Fibroblast of the aortic adventitia (primary cell): ENCODE measurements around the gene KCNA3. TPM values are rescaled to one million over a fixed set of nuclear protein-coding genes. Genes with fewer than 3 reads are reported as not detected.
"Not testable (repeated sequence)": the region's sequence is repeated elsewhere in the genome, so short reads cannot be mapped to it uniquely, and the experiment has no call there.

Experiments used
- DNase-seq: peaks from one replicate; pipeline ENCODE4 v3.0.0-alpha.2; 2010; ENCODE audit warnings: low read depth
- H3K4me3 ChIP-seq: 2 replicates; pipeline ENCODE4 v1.5.1; 2011; ENCODE audit warnings: low read depth, mild to moderate bottlenecking, control low read depth, low read length, moderate library complexity
- CTCF ChIP-seq: IDR thresholded peaks from 2 replicates; pipeline ENCODE4 v1.5.1; 2011; ENCODE audit warnings: mild to moderate bottlenecking, low read length, control low read depth, inconsistent platforms; ENCODE audit not compliant: insufficient read depth
- total RNA-seq: library from RNA; depleted of rRNA; stranded (reverse); fragments of >200 nt; gene quantifications from 2 replicates; pipeline ENCODE4 v1.2.3, GENCODE V29; 2012; ENCODE audit warnings: low replicate concordance

KCNA3 gene
- total RNA-seq, 1 donor = under 0.01 TPM

- no peak for TF ChIP-seq CTCF
- H3K4me3 ChIP-seq = no peak overlapping the region
- no peak for DNase-seq
These were observed 1.5 kb downstream of the KCNA3 start for GRCh38 chr1:110673197-110673701.

- DNase-seq = no peak
- no peak for TF ChIP-seq CTCF
- H3K4me3 ChIP-seq = no peak overlapping the region
These were observed 2.0 kb downstream of the KCNA3 start for GRCh38 chr1:110672753-110673108.

GRCh38 chr1:110672001-110672752 is 2.6 kb downstream of the KCNA3 start:
- DNase-seq = no peak
- no peak for TF ChIP-seq CTCF
- H3K4me3 ChIP-seq = no peak overlapping the region

GRCh38 chr1:110671361-110671760 is 3.4 kb downstream of the KCNA3 start:
- TF ChIP-seq CTCF = no peak
- no peak for DNase-seq
- H3K4me3 ChIP-seq = no peak overlapping the region

DNA sequence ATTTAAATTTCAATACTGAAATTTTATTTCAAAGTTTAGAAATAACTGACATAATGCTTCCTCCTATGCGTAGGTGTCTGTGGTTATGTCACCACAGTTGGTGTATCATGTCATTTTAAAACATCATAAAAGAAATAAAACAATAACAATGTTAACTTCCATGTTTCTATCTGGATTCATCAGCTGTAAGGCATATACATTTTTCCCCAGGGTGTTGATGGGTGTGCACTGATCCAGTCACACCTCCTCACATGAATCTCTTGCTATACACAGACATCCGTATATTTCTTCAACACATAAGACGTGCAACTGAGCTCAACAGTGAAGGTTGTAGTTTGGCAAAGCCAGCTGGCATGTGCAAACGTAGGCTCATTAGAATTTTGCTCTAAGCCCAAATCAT is 6.2 kb downstream of the KCNA3 start:
- no peak for TF ChIP-seq CTCF
- no peak overlapping the region for H3K4me3 ChIP-seq
- DNase-seq = no peak

DNA sequence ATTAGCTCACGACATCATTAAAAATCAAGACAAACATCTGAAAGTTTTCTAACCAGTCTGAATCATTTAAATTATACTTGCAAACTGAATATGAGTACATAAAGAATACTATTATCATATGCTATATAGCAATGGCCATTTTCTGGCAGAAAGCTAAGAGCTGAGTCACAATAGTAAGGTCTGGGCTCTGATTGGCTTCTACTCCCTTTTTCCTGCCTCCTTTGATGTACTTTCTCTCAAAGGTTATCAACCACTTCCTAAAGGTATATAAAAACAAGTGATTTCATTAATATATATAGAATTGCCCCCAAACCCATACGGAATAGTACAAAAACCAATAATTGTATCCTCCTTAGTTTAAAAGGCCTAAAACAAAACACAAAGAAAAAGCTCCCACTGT is 7.0 kb downstream of the KCNA3 start:
- no peak for DNase-seq
- TF ChIP-seq CTCF = no peak
- H3K4me3 ChIP-seq = no peak overlapping the region

DNA sequence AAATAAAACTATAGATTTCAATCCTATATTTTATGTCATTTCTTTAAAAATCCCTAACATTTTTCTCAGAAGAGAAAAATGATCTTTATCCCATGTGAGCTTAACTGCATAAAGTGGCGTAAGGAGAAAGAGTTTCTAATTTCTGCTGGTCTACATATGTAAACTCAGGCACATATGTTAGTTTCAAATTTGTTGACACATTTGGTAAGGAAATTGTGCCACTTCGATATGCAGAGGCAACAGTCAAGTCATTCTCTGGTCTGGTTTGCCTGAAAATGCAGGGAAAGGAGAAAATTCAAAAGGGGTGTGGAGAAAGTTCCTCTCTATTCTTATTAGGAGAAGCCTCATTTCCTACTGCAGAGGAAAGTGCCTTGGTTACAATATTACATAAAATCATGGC is 11.5 kb downstream of the KCNA3 start:
- H3K4me3 ChIP-seq = no peak overlapping the region

DNA sequence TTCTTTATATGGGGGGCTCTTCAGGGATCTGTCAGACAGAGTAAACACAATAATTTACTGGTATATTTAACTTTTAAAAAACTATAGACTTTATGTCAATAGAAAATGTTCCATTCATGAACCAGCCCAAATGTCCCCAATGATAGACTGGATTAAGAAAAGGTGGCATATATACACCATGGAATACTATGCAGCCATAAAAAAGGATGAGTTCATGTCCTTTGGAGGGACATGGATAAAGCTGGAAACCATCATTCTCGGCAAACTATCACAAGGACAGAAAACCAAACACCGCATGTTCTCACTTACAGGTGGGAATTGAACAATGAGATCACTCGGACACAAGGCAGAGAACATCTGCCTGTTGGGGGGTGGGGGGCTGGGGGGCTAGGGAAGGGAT is 15.2 kb downstream of the KCNA3 start:
- H3K4me3 ChIP-seq, DNase-seq: not testable (repeated sequence)

More for the DNA sequence above, 11.5 kb downstream of the KCNA3 start:
- no peak for TF ChIP-seq CTCF
- DNase-seq = no peak
